H7 (cell line): ENCODE measurements around the gene RRH. TPM values are rescaled to one million over a fixed set of nuclear protein-coding genes. Genes with fewer than 3 reads are reported as not detected.
"Not testable (repeated sequence)": the region's sequence is repeated elsewhere in the genome, so short reads cannot be mapped to it uniquely, and the experiment has no call there.

Source experiments
- DNase-seq: peaks from one replicate; pipeline ENCODE4 v3.0.0; 2012
- H3K27me3 ChIP-seq: 2 replicates; pipeline ENCODE4 v1.6.0; 2011; ENCODE audit warnings: mild to moderate bottlenecking, low read length; ENCODE audit not compliant: control insufficient read depth, insufficient read depth
- H3K36me3 ChIP-seq: replicated peaks from 2 replicates; pipeline ENCODE4 v1.5.1; 2011; ENCODE audit warnings: low read length; ENCODE audit not compliant: control insufficient read depth, insufficient read depth
- H3K4me3 ChIP-seq: 2 replicates; pipeline ENCODE4 v1.5.1; 2011; ENCODE audit warnings: low read depth, mild to moderate bottlenecking, control low read depth, low read length, moderate library complexity; ENCODE audit not compliant: insufficient read depth
- total RNA-seq: library from RNA; depleted of rRNA; stranded (reverse); fragments of >200 nt; shearing (Covaris generic); gene quantifications from 2 replicates; pipeline ENCODE4 v1.2.3, GENCODE V29; 2014

RRH gene
- total RNA-seq, 1 experiment from 2014 or later: not detected

DNA sequence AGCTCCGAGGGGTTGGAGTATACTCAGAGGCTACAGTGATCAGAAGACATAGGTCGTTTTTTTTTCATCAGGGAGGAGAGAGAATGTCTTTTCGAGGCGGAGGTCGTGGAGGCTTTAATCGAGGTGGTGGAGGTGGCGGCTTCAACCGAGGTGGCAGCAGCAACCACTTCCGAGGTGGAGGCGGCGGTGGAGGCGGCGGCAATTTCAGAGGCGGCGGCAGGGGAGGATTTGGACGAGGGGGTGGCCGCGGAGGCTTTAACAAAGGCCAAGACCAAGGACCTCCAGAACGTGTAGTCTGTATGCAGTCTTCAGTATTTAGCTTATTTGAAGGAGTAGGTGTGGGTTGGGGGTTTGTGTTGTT lies 11.7 kb upstream of the RRH start:
- Histone ChIP-seq H3K36me3 (peaks cover 8% of the 10 kb centered on the region), H3K27me3 (no peaks in the 10 kb centered on the region), H3K4me3 (peak overlapping the region; percentile 94)
- peak; percentile 23 for DNase-seq

DNA sequence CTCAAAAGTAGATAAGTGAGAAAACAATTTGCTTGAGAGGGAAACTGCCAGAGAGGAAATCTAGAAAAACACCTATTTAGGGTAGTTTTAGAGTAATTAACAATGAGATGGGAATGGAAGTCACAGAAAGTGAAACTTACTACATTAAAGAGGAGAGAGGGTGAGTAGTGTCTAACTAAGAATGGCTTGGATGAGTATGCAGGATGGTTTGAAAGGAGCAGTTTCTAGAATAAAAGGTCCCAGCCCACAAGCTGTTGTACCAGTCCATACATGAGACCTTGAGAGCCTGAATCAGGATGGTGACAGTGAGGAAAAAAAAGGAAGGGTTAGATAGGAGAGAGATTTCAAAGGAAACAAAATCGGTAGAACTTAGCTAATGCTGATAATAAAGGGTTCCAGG lies 10.9 kb upstream of the RRH start:
- DNase-seq: no peak
- H3K36me3 ChIP-seq: peaks cover 8% of the 10 kb centered on the region

DNA sequence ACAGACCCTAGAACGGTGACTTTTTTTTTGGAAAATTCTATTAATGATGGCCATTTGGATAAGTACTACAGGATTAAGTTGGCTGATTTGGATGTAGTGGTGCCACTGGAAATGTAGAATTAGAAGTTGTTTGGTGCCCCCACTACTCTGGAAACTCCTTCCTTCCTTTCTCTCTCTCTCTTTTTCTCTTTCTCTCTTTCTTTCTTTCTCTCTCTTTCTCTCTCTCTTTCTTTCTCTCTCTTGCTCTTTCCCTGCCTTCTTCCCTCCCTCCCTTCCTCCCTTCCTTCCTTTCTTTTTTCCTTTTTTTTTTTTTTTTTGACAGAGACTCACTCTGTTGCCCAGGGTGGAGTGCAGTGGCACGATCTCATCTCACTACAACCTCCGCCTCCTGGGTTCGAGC lies 9.5 kb upstream of the RRH start:
- H3K27me3 ChIP-seq: no peaks in the 10 kb centered on the region
- H3K4me3 ChIP-seq: no peak overlapping the region
- no peak for DNase-seq
- peaks cover 13% of the 10 kb centered on the region for H3K36me3 ChIP-seq

More for the DNA sequence above, 10.9 kb upstream of the RRH start:
- Histone ChIP-seq H3K27me3 (no peaks in the 10 kb centered on the region), H3K4me3 (no peak overlapping the region)

DNA sequence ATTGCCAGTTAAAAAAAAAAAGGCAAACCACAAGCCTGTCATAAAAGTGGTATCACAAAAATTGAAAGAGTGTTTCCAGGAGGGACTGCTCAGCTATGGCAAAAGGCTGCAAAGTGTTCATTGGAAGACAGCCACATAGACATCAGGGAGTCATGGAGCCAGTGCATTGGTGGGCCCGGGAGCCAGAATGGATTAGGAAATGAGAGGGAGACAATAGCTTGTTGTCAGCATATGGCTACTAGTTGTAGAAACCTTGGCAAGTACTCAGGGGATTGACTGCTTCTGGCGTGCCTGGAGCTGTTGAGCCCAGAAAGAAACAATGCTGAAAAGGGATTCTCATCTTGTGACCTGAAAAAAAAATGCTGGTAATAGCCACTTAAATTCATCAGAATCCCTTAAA lies 7.2 kb upstream of the RRH start:
- no peak for DNase-seq
- no peak overlapping the region for H3K4me3 ChIP-seq
- no peaks in the 10 kb centered on the region for H3K27me3 ChIP-seq
- H3K36me3 ChIP-seq: peaks cover 15% of the 10 kb centered on the region

DNA sequence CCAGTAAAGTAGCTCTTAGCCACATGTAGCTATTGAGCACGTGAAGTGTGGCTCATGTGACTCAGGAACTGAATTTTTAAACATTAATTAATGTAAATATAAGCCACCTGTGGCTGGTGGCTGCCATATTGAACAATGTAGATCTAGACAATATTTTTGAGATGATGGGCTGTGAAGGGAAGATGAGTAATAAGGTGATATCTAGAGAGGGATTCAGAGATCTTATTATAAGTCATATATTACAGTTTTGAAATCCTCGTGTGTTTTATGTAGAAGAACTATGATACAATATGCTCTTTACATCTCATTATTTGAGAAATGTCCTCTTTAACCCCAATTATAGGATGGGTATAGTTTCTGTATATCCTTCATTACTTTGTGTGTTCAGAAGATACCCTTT lies 6.6 kb upstream of the RRH start:
- H3K36me3 ChIP-seq: peaks cover 15% of the 10 kb centered on the region
- no peak for DNase-seq
- no peak overlapping the region for H3K4me3 ChIP-seq
- H3K27me3 ChIP-seq: no peaks in the 10 kb centered on the region

DNA sequence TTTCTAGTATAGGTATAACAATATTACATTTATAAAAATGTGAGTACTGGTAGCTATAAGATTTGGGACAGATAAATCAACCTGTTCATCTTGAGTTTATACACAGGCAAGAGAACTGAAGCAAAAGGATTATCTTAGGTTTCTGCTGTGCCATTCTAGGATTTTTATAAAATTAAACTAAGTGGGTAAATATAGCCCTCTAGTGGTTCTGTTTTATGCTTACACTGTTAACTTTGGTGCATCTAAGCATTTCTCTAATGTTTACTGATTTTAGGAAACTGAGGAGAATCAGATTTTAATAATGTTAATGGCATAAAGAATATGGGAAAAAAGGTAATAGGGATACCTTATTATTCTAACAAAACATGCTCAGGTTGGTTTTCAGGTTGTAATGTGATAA lies 1.1 kb upstream of the RRH start:
- DNase-seq: no peak
- no peaks in the 10 kb centered on the region for H3K27me3 ChIP-seq
- H3K36me3 ChIP-seq: peaks cover 7% of the 10 kb centered on the region
- no peak overlapping the region for H3K4me3 ChIP-seq

DNA sequence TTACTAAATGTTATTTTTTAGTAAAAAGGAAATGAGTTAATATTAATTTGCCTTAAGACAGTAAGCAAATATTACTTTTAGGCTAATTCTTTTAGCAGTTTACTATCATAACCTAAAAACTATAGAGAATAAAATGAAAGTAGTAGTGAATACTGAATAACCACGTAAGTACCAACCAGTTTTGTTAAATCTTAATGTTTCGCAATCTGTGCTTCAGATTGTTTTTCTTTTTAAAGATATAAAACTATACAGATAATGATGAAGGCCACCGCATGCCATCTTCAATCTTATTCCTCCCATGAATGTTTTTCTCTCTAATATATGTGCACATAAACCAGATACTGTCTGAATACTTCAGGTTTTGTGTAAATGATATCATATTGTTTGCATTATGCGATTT lies 6.0 kb downstream of the RRH start:
- Histone ChIP-seq H3K27me3 (no peaks in the 10 kb centered on the region), H3K36me3 (no peaks in the 10 kb centered on the region), H3K4me3 (no peak overlapping the region)
- no peak for DNase-seq

DNA sequence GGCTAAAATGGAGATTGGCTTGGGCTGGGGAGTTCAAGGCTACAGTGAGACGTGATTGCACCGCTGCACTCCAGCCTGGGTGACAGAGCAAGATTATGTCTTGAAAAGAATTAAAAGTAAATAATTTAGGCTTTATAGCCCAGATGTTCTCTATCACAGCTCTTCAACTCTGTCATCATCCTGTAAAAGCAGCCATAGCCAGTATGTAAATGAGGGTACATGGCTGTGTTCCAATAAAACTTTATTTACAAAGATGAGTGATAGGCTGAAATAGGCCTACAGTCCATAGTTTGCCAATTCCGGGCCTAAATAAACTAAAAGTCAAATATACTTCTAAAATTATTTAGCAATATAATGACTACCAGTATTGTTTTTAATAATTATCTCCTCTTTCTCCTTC lies 9.2 kb downstream of the RRH start:
- H3K4me3 ChIP-seq: no peak overlapping the region
- no peaks in the 10 kb centered on the region for H3K36me3 ChIP-seq
- no peaks in the 10 kb centered on the region for H3K27me3 ChIP-seq
- no peak for DNase-seq

DNA sequence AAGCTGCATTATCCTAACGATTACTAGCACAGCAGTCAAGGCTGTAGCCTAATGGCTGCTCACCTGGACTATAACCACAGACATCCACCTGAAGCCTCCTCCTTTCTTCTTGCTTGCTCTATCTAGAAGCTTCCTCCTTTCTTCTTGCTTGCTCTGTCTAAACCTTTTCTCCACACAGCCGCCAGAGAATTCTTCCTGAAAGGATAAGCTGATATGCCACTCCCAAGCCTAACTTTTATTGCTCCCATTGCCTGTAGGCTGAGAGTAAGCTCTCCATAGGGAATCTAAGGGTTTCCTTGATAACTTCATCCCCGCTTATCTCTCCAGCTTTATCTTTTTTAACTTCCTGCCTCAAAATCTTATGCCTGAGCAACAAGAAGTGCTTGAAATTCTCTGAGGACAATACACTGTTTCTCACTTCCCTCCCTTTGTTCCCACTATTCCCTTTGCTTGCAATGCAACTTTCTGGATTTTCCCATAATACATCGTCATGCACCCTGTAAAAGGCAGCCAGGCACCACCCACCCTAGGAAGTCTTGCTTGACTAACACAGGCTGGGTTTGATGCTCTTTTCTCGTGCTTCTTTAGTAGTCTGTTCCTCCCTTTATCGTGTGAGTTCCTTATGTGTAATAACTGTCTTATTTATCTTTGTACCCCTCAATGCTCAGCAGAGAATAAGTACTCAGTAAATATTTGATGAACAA lies 18.8 kb downstream of the RRH start:
- no peaks in the 10 kb centered on the region for H3K27me3 ChIP-seq
- no peak overlapping the region for H3K4me3 ChIP-seq
- H3K36me3 ChIP-seq: no peaks in the 10 kb centered on the region
- DNase-seq: no peak

DNA sequence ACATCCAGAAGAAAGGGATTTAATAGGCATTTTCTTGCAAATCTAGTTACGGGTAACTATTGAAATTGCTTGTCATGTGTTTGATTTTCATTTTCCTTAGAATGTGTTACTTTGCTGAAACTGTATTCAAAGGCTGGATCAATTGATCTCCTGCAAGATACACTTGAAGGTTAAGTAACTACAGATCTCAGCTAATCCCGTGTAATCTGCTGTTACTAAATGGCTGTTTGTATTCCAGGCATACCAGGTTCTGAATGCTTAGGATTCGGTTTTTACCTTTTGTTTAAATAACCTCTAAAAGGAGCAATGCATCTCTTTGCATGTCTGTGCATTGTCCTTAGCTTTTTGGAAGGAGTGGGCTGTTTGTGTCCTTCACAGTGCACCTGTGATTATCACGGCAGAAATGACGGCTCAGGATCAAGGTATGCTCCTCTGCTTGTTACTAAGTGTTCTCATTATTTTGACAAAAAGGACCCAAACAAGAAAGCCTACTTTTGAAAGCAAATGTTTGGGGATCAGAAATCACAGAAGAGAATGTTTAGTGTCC lies 20.2 kb downstream of the RRH start, which contains the start of gene LRIT3:
TSS of gene LRIT3 (plus strand) at position 212 of the 547 bp plus-strand sequence. CDS start at position 307, 95 bp downstream.
- Histone ChIP-seq H3K36me3 (no peaks in the 10 kb centered on the region), H3K4me3 (no peak within 1 kb of the TSS), H3K27me3 (no peaks in the 10 kb centered on the region)
- DNase-seq: no peak

DNA sequence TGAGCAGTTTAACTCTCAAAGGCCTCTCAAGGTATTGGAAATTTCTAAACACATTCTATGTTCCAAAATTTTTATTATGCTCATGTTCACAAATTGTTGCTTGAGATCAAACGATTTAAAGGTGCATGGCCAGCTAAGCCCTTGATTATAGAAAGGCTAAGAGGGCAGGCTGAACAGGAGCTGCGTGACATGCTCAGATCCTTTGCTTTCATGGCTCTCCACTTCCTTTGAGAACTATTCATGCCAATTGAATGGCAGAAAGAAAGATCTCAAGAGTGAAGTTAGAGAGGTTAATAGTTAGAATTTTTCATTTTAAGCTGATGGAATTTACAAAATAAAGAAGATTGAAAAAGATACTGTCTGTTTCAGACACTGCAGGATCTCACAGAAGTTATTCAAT lies 20.7 kb downstream of the RRH start:
- Histone ChIP-seq H3K36me3 (no peaks in the 10 kb centered on the region), H3K27me3 (no peaks in the 10 kb centered on the region), H3K4me3 (no peak overlapping the region)
- DNase-seq: no peak

DNA sequence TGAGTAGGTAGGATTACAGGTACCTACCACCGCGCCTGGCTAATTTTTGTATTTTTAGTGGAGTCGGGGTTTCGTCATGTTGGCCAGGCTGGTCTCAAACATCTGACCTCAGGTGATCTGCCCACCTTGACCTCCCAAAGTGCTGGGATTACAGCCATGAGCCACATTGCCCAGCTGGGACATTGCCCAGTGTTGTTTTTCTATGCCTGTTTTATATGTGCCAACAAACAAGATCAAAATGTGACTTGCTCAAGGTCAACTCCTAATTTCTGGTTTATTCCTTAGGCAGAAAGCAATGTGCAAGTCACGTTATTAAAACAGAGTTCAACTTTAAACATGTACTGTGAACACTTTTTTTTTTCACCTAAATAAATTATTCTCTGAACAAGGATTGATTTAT lies 22.8 kb downstream of the RRH start:
- H3K4me3 ChIP-seq: no peak overlapping the region

DNA sequence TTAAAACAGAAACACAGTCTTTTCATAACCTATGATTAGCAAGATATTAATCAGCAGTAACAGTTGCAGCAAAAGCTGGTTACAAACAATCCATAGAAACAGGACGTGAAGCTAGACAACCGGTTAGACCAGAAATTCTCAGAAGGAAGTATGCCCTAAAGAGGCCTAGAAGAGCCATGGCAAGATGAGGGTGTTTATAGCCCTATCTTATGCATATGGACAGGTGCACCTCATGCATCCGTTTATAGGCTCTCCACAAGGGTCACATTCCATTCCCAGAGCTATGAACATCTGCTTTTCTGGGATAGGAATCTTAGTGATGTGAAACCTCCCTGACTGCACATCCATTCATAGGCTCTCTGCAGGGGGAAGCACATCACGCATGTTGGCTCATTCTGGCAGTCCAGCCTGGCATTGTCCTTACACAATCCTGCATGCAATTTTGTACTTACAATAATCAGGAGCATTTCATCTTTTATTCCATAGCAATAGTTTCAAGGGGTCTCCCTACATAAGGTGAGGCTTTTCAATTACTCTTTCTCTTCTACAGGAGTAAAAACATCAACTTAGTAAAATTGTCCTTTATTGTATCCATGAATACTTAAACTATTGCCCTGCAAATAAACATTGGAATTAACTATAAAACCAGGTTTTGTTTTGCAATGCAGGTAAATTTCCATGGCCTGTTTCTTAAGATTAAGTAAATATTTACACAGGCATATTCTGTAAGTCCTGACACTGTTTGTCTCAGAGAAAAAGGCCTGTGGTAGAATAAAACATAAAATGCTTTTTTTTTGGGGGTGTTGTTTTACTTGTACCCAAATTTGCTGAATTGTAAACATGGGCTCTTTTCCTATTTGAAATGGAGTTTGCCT lies 31.9 kb downstream of the RRH start:
- not testable (repeated sequence) for DNase-seq, H3K36me3 ChIP-seq, H3K4me3 ChIP-seq, H3K27me3 ChIP-seq

More for the DNA sequence above, 22.8 kb downstream of the RRH start:
- H3K36me3 ChIP-seq: no peaks in the 10 kb centered on the region
- no peak for DNase-seq
- no peaks in the 10 kb centered on the region for H3K27me3 ChIP-seq

DNA sequence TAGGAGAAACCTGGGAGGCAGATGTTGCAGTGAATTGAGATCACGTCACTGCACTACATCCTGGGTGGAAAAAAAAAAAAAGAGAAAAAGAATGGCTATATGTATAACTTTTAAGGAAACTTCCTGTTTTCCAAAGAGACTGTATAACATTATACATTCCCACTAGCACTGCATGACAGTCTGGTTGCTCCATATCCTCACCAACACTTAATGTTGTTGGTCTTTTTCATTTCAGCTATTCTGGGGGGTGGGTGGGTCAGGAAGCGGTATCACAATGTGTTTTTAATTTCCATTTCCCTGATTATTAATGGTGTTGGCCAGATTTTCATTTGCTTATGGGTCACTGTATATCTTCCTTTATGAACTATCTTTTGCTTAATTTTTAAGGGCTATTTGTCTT lies 33.5 kb downstream of the RRH start:
- Histone ChIP-seq H3K27me3 (no peaks in the 10 kb centered on the region), H3K36me3 (no peaks in the 10 kb centered on the region), H3K4me3 (no peak overlapping the region)
- no peak for DNase-seq

DNA sequence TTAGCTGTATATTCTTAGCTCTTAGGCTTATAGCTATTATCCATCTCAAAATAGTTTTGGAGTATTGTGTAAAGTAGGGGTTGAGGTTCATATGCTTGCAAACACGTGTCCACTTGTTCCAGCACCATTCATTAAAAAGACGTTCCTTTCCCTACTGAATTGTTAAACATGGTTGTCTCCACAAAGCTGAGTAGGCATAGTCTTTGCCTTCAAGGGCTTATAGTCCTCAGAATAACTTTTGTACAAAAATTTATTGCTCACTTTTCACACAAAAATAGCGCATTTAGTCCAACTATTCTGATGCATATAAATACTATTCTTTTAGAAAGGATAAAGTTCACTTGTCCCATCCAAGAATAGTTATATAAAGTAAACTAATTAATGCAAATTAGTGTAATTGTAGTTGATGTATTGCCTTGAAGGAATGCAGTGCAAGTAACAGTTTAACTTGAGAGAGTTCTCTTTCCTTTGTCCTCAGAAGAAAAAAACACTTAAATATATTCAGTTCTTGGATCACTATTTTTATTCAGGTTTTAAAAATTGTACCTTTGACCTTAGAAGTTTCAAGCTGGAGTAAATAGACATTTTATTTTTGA lies 34.2 kb downstream of the RRH start:
- no peaks in the 10 kb centered on the region for H3K27me3 ChIP-seq
- no peak for DNase-seq
- no peaks in the 10 kb centered on the region for H3K36me3 ChIP-seq
- H3K4me3 ChIP-seq: no peak overlapping the region
